Keratinocyte (primary cell): ENCODE data around the gene GTF2H1. TPM values are rescaled to one million over a fixed set of nuclear protein-coding genes. Genes with fewer than 3 reads are reported as not detected.

Experiments
- DNase-seq: peaks from one replicate; pipeline ENCODE4 v3.0.0-alpha.2; 2011; ENCODE audit warnings: low read depth, missing footprints, low spot score
- FAIRE-seq: peaks from 2 replicates; lab custom pipeline; 2011; peaks lifted over from hg19 to GRCh38; lab: Jason Lieb, UNC
- H2AFZ ChIP-seq: 2 replicates; pipeline ENCODE4 v1.6.0; 2012; ENCODE audit warnings: low read length, control low read depth, inconsistent platforms; ENCODE audit not compliant: control insufficient read depth
- H3K27ac ChIP-seq: 2 replicates; pipeline ENCODE4 v1.5.1; 2011; ENCODE audit warnings: low read length; ENCODE audit not compliant: control insufficient read depth, insufficient read depth
- H3K27me3 ChIP-seq: 3 replicates; pipeline ENCODE4 v1.6.0; 2011; ENCODE audit warnings: low read length; ENCODE audit not compliant: control insufficient read depth, insufficient read depth; ENCODE audit errors: extremely low read depth
- H3K36me3 ChIP-seq, 2 experiments: 2 replicates in 1 of 2; 3 replicates in 1 of 2; pipeline ENCODE4 v1.5.1; 2011; ENCODE audit warnings: low read length in 2 of 2, mild to moderate bottlenecking in 1 of 2; ENCODE audit not compliant: control insufficient read depth in 2 of 2, insufficient read depth in 2 of 2; ENCODE audit errors: extremely low read depth in 1 of 2
- H3K4me1 ChIP-seq: 3 replicates; pipeline ENCODE4 v1.5.1; 2011; ENCODE audit warnings: low read length; ENCODE audit not compliant: control insufficient read depth, insufficient read depth; ENCODE audit errors: extremely low read depth
- H3K4me2 ChIP-seq: 3 replicates; pipeline ENCODE4 v1.6.0; 2011; ENCODE audit warnings: low read depth, low read length; ENCODE audit not compliant: control insufficient read depth, insufficient read depth; ENCODE audit errors: extremely low read depth
- H3K4me3 ChIP-seq, 3 experiments: fragments of 200-600 bp in 1 of 3; sonication (generic) in 1 of 3; 2 replicates in 2 of 3; 3 replicates in 1 of 3; pipeline ENCODE4 v1.5.1; 2011 to 2016; ENCODE audit warnings: low read length in 3 of 3, mild to moderate bottlenecking in 3 of 3, control low read depth in 2 of 3, inconsistent platforms in 1 of 3, low read depth in 1 of 3, mixed read lengths in 1 of 3, mixed run types in 1 of 3, moderate library complexity in 1 of 3; ENCODE audit not compliant: control insufficient read depth in 2 of 3, insufficient read depth in 2 of 3; ENCODE audit errors: extremely low read depth in 1 of 3
- H3K79me2 ChIP-seq: 2 replicates; pipeline ENCODE4 v1.6.0; 2012; ENCODE audit warnings: low read length; ENCODE audit not compliant: control insufficient read depth, insufficient read depth
- H3K9ac ChIP-seq: 3 replicates; pipeline ENCODE4 v1.6.0; 2011; ENCODE audit warnings: low read length; ENCODE audit not compliant: control insufficient read depth, insufficient read depth; ENCODE audit errors: extremely low read depth
- H3K9me1 ChIP-seq: 3 replicates; pipeline ENCODE4 v1.6.0; 2011; ENCODE audit warnings: low read length; ENCODE audit not compliant: control insufficient read depth, insufficient read depth; ENCODE audit errors: extremely low read depth
- H3K9me3 ChIP-seq: 2 replicates; pipeline ENCODE4 v1.5.1; 2012; ENCODE audit warnings: low read depth, low read length; ENCODE audit not compliant: control insufficient read depth
- H4K20me1 ChIP-seq: 3 replicates; pipeline ENCODE4 v1.6.0; 2011; ENCODE audit warnings: low read length; ENCODE audit not compliant: control insufficient read depth, insufficient read depth; ENCODE audit errors: extremely low read depth
- CTCF ChIP-seq, 3 experiments: IDR thresholded peaks in 1 of 3; conservative IDR thresholded peaks in 1 of 3; optimal IDR thresholded peaks in 1 of 3; 2 replicates in 2 of 3; 3 replicates in 1 of 3; pipeline versions ENCODE3 to v1.5.1; 2011; ENCODE audit warnings: low read length in 3 of 3, mild to moderate bottlenecking in 3 of 3, moderate library complexity in 2 of 3, control low read depth in 1 of 3, inconsistent platforms in 1 of 3; ENCODE audit not compliant: insufficient read depth in 2 of 3; ENCODE audit errors: extremely low read depth in 1 of 3
- EZH2 ChIP-seq: IDR thresholded peaks from one replicate; pipeline ENCODE4 v1.6.1; 2012; ENCODE audit warnings: inconsistent platforms, mild to moderate bottlenecking, low read length, moderate library complexity
- dilution Hi-C: fragments of 300-500 bp; cut with MboI; formaldehyde crosslinking; loops from one replicate; pipeline ENCODE4 v1.7.0; 2020; ENCODE audit warnings: low sequenced_read_pairs; ENCODE audit not compliant: extremely low pct_ligation_motif_present
- polyA plus RNA-seq, 5 experiments: library from polyadenylated mRNA; depleted of rRNA in 3 of 5; stranded (reverse) in 3 of 5; stranded (forward) in 1 of 5; unstranded in 1 of 5; fragments of >200 nt; gene quantifications; 1 replicate in 1 of 5; 2 replicates in 3 of 5; 3 replicates in 1 of 5; pipeline versions ENCODE4 v1.2.1 to v1.2.3, GENCODE V29; 2011 to 2012; ENCODE audit warnings: missing spikeins in 2 of 5, low read depth in 1 of 5, low replicate concordance in 1 of 5

Gene GTF2H1
- polyA plus RNA-seq, 1 donor (not counting 4 experiments of a cell fraction or from before 2014, with no cell fraction given) = 42.1 TPM

GRCh38 chr11:18313965-18314763 is 8.2 kb upstream of the GTF2H1 start:
- Histone ChIP-seq H3K27ac (peak overlapping the region; percentile 51), H3K9me1 (no peaks in the 10 kb centered on the region), H4K20me1 (no peaks in the 10 kb centered on the region), H3K4me1 (peaks cover 22% of the 10 kb centered on the region), H3K36me3 (peaks cover 6 to 13% of the 10 kb centered on the region in 2 experiments), H3K4me2 (no peak overlapping the region), H3K9me3 (no peaks in the 10 kb centered on the region), H3K9ac (peak overlapping the region; percentile 42), H3K27me3 (no peaks in the 10 kb centered on the region), H3K79me2 (peaks cover 33% of the 10 kb centered on the region), H2AFZ (no peak overlapping the region), H3K4me3 (no peak overlapping the region)
- FAIRE-seq (peak; percentile 5), DNase-seq (peak; percentile 62)
- no peak for TF ChIP-seq CTCF (optimal IDR thresholded peaks at IDR 0.05 in 1 of 3, IDR thresholded peaks at IDR 0.05 in 1 of 3, conservative IDR thresholded peaks at IDR 0.05 in 1 of 3; ENCODE audit: extremely low read depth in 1 of 3, insufficient read depth in 2 of 3, low read length in 3 of 3)
- TF ChIP-seq EZH2 = no peak
- dilution Hi-C loops = no loop called here

- Histone ChIP-seq H3K36me3 (peaks cover 4 to 12% of the 10 kb centered on the region in 2 experiments), H3K4me2 (no peak overlapping the region), H3K27me3 (no peaks in the 10 kb centered on the region), H3K9me1 (no peaks in the 10 kb centered on the region), H2AFZ (no peak overlapping the region), H3K9me3 (no peaks in the 10 kb centered on the region), H3K4me3 (no peak overlapping the region), H3K27ac (no peak overlapping the region), H3K79me2 (peaks cover 40% of the 10 kb centered on the region), H3K4me1 (peaks cover 26% of the 10 kb centered on the region), H3K9ac (no peak overlapping the region), H4K20me1 (no peaks in the 10 kb centered on the region)
- no peak for FAIRE-seq
- dilution Hi-C loops = no loop called here
- TF ChIP-seq CTCF (optimal IDR thresholded peaks at IDR 0.05 in 1 of 3, IDR thresholded peaks at IDR 0.05 in 1 of 3, conservative IDR thresholded peaks at IDR 0.05 in 1 of 3; ENCODE audit: extremely low read depth in 1 of 3, insufficient read depth in 2 of 3, low read length in 3 of 3) (no peak), EZH2 (no peak)
- no peak for DNase-seq
Observed at GRCh38 chr11:18314784-18315523, 7.4 kb upstream of the GTF2H1 start.
